Lung (tissue), 12 donors: ENCODE results near the gene C19orf44. TPM values are rescaled to one million over a fixed set of nuclear protein-coding genes. Genes with fewer than 3 reads are reported as not detected.

ENCODE experiments used
- ATAC-seq: fragments of 200-7000 bp; cut with Tn5 transposase; one replicate; pipeline ENCODE4 v1.9.1; 2020; ENCODE audit warnings: moderate number of reproducible peaks; ENCODE audit not compliant: insufficient read depth, low FRiP score
- DNase-seq, 3 donors: peaks; one replicate each; pipeline ENCODE4 v3.0.0-alpha.2; 2013 to 2017
- H3K27ac ChIP-seq, 2 donors: one replicate each; pipeline ENCODE4 v1.5.1; 2013; ENCODE audit warnings: mild to moderate bottlenecking in 2 of 2, moderate library complexity in 2 of 2, control low read depth in 1 of 2, inconsistent platforms in 1 of 2, low read depth in 1 of 2, low read length in 1 of 2
- H3K27me3 ChIP-seq, 3 donors: one replicate each; pipeline ENCODE4 v1.5.1; 2013; ENCODE audit warnings: low read length in 2 of 3; ENCODE audit not compliant: control insufficient read depth in 3 of 3, insufficient read depth in 3 of 3
- H3K36me3 ChIP-seq, 4 donors: one replicate each; pipeline ENCODE4 v1.5.1; 2013; ENCODE audit warnings: low read length in 4 of 4, mild to moderate bottlenecking in 1 of 4, moderate library complexity in 1 of 4; ENCODE audit not compliant: control insufficient read depth in 4 of 4, insufficient read depth in 4 of 4
- H3K4me1 ChIP-seq, 5 donors: one replicate each; pipeline ENCODE4 v1.5.1; 2013; ENCODE audit warnings: low read length in 5 of 5, mild to moderate bottlenecking in 2 of 5, moderate library complexity in 1 of 5; ENCODE audit not compliant: control insufficient read depth in 5 of 5, insufficient read depth in 5 of 5
- H3K4me3 ChIP-seq: one replicate; pipeline ENCODE4 v1.5.1; 2013; ENCODE audit warnings: mild to moderate bottlenecking, control low read depth, moderate library complexity
- H3K9ac ChIP-seq, 2 donors: one replicate each; pipeline ENCODE4 v1.5.1; 2013; ENCODE audit warnings: low read length in 2 of 2, control low read depth in 1 of 2; ENCODE audit not compliant: insufficient read depth in 1 of 2
- H3K9me3 ChIP-seq, 4 donors: one replicate each; pipeline ENCODE4 v1.5.1; 2013; ENCODE audit warnings: low read length in 3 of 4, mild to moderate bottlenecking in 1 of 4, moderate library complexity in 1 of 4; ENCODE audit not compliant: control insufficient read depth in 4 of 4, insufficient read depth in 3 of 4
- CTCF ChIP-seq: IDR thresholded peaks from 2 replicates; pipeline ENCODE4 v1.5.1; 2012; ENCODE audit warnings: mild to moderate bottlenecking; ENCODE audit errors: control extremely low read depth, extremely low read depth
- WGBS, 2 donors: extraction: QIAGEN DNeasy Blood & Tissue Kit; methylation state at CpG; one replicate each; pipeline ENCODE4 v1.1.7; 2013; 5-methylcytosine and 5-hydroxymethylcytosine counted together
- polyA plus RNA-seq, 2 donors: library from polyadenylated mRNA; stranded (reverse); fragments of 200-250 nt; gene quantifications; one replicate each; pipeline ENCODE4 v1.2.1, GENCODE V29; 2013
- total RNA-seq, 2 donors: library from RNA; depleted of rRNA in 1 of 2; stranded (reverse); fragments of >200 nt in 1 of 2; gene quantifications; one replicate each; pipeline ENCODE4 v1.2.1, GENCODE V29; 2014 to 2021
- donor health status: control.
- donor health status: control.
- donor health status: Bipolar disorder and iron deficiency.
- donor health status: healthy.
- donor health status: DM: yes; HTN: yes; CAD: no.

Gene C19orf44
- total and polyA plus RNA-seq, 4 donors: 3.1 to 9.4 (median 4.6) TPM

GRCh38 chr19:16449330-16449961, 46.7 kb upstream of the C19orf44 start:
- DNase-seq: no peak
- Histone ChIP-seq H3K27ac (peak overlapping the region in 1 of 2 donors; percentile 66), H3K36me3 (peaks cover 0 to 2% (median 0%) of the 10 kb centered on the region in 4 donors), H3K9ac (no peak overlapping the region), H3K4me3 (no peak overlapping the region), H3K9me3 (no peaks in the 10 kb centered on the region), H3K4me1 (peaks cover 7 to 23% (median 18%) of the 10 kb centered on the region in 5 donors), H3K27me3 (no peaks in the 10 kb centered on the region)
- ATAC-seq: no peak
- WGBS, 2 donors: 31 to 68% methylated on average over 6 of the region's 6 CpGs
- no peak for TF ChIP-seq CTCF

- H3K4me1 ChIP-seq: peaks cover 4 to 14% (median 11%) of the 10 kb centered on the region in 5 donors
- H3K9me3 ChIP-seq: no peaks in the 10 kb centered on the region
- WGBS, 2 donors: 77 to 96% methylated on average over 8 of the region's 8 CpGs
- DNase-seq (no peak), ATAC-seq (no peak)
- H3K9ac ChIP-seq: no peak overlapping the region
- H3K27me3 ChIP-seq: no peaks in the 10 kb centered on the region
- no peak overlapping the region for H3K4me3 ChIP-seq
- peaks cover 0 to 2% (median 0%) of the 10 kb centered on the region in 4 donors for H3K36me3 ChIP-seq
- H3K27ac ChIP-seq: no peak overlapping the region
- TF ChIP-seq CTCF: no peak
Observed at GRCh38 chr19:16452325-16452724, 43.9 kb upstream of the C19orf44 start.

- ATAC-seq (no peak), DNase-seq (no peak)
- H3K4me3 ChIP-seq: no peak overlapping the region
- H3K36me3 ChIP-seq: peaks cover 0 to 2% (median 0%) of the 10 kb centered on the region in 4 donors
- no peaks in the 10 kb centered on the region for H3K27me3 ChIP-seq
- H3K27ac ChIP-seq: peak overlapping the region; percentile 15 to 25
- H3K4me1 ChIP-seq: peaks cover 9 to 25% (median 19%) of the 10 kb centered on the region in 5 donors
- 73 to 82% methylated on average over 10 of the region's 10 CpGs for WGBS, 2 donors
- TF ChIP-seq CTCF: no peak
- H3K9me3 ChIP-seq: no peaks in the 10 kb centered on the region
- H3K9ac ChIP-seq: no peak overlapping the region
Observed at GRCh38 chr19:16454351-16454918, 41.8 kb upstream of the C19orf44 start.
